ENCODE data around the gene TBC1D3I. TPM values are rescaled to one million over a fixed set of nuclear protein-coding genes. Genes with fewer than 3 reads are reported as not detected.

TBC1D3I gene
- total RNA-seq: 2.5 TPM in 1 of 2 replicates, not detected in the other

DNA sequence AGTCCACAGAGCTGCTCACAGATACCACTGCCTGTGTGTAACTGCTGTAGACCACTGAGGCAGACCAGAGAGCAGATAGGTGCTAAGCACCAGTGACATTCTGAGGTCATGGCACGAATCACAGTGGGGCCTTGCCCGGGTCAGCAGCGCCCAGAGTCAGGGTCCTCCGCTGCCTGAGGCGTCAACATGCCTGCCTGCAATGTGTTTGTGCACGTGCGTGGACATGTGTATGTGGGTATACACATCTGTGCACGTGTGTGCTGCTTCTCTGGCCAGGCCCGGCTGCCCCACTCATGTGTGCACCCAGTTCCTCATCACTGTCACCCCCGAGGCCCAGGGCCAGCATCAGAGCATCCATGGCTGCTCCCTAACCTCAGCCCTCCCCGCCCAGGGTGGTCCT lies at the start of gene TBC1D3I:
TBC1D3I (minus strand) TSS at position 101 of the 400 bp plus-strand sequence. CDS start 1,585 bp downstream, outside the sequence.

GRCh38 chr17:36210439-36211211 lies 53.7 kb downstream of the TBC1D3I start, which contains the start of gene CCL4L2:
Gene CCL4L2 (plus strand): TSS chr17:36211063.

Other genes starting within 250 kb of the TBC1D3I start
- gene CCL23, start 246.6 kb downstream of the TBC1D3I start, total RNA-seq: not detected in 2 replicates
- not detected in 2 replicates for gene CCL18, start 200.3 kb downstream of the TBC1D3I start, total RNA-seq
- not detected in 2 replicates for gene CCL3, start 174.4 kb downstream of the TBC1D3I start, total RNA-seq
- gene CCL4, start 160.7 kb downstream of the TBC1D3I start, total RNA-seq: not detected in 2 replicates
- gene TBC1D3B, start 87.9 kb downstream of the TBC1D3I start, total RNA-seq: 1.8 TPM in 1 of 2 replicates, not detected in the other
- gene CCL3L1, start 67.8 kb downstream of the TBC1D3I start, total RNA-seq: not detected in 2 replicates
- gene CCL4L2, start 53.5 kb downstream of the TBC1D3I start, total RNA-seq: not detected in 2 replicates
- not detected in 2 replicates for gene TBC1D3G, start 59.3 kb upstream of the TBC1D3I start, total RNA-seq
- gene TBC1D3H, start 123.9 kb upstream of the TBC1D3I start, total RNA-seq: not detected in 2 replicates
- 33.5 and 38.1 TPM in 2 replicates for gene ZNHIT3, start 222.1 kb upstream of the TBC1D3I start, total RNA-seq